ENCODE data around the gene CHD9NB. TPM values are rescaled to one million over a fixed set of nuclear protein-coding genes. Genes with fewer than 3 reads are reported as not detected.
A peak's percentile ranks its signal among the peaks of the same experiment; 100 is the strongest.

Gene CHD9NB
- total and polyA plus RNA-seq, 9 of the 15 experiments (the other 6 are each of a cell fraction or from before 2014, with no cell fraction given), result 0.06 to 0.10 (median 0.07) TPM; not detected in 6

DNA sequence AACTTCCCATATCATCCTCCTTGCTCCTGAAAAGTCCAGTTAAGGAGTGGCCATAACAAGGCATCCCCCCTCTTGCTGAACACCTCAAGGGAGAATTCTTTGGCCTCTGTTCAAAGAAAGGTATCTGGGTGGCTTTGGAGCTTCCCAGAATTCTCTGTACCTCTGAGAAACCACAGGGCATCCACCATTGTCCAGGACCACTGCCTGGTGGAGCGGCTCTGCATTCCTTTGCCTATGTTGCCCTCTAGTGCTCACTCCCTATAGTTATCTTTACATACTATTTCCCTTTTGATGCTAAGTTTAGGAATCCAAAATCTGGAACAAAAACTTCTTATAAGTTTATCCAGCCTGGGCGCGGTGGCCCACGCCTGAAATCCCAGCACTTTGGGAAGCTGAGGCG, 30.3 kb downstream of the CHD9NB start (continued):
- TF ChIP-seq, protein P1, sequence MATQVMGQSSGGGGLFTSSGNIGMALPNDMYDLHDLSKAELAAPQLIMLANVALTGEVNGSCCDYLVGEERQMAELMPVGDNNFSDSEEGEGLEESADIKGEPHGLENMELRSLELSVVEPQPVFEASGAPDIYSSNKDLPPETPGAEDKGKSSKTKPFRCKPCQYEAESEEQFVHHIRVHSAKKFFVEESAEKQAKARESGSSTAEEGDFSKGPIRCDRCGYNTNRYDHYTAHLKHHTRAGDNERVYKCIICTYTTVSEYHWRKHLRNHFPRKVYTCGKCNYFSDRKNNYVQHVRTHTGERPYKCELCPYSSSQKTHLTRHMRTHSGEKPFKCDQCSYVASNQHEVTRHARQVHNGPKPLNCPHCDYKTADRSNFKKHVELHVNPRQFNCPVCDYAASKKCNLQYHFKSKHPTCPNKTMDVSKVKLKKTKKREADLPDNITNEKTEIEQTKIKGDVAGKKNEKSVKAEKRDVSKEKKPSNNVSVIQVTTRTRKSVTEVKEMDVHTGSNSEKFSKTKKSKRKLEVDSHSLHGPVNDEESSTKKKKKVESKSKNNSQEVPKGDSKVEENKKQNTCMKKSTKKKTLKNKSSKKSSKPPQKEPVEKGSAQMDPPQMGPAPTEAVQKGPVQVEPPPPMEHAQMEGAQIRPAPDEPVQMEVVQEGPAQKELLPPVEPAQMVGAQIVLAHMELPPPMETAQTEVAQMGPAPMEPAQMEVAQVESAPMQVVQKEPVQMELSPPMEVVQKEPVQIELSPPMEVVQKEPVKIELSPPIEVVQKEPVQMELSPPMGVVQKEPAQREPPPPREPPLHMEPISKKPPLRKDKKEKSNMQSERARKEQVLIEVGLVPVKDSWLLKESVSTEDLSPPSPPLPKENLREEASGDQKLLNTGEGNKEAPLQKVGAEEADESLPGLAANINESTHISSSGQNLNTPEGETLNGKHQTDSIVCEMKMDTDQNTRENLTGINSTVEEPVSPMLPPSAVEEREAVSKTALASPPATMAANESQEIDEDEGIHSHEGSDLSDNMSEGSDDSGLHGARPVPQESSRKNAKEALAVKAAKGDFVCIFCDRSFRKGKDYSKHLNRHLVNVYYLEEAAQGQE (IDR thresholded peaks at IDR 0.05; ENCODE audit: borderline replicate concordance), result peak; percentile 38; the same call in 1 of the 2 replicates
- TF ChIP-seq, protein P1 (CRISPR knock-in tag; IDR thresholded peaks at IDR 0.05; ENCODE audit: low read depth), result no peak

All from K562 (cell line).